ENCODE measurements around the gene SLC6A18.
"Not testable (repeated sequence)": the region's sequence is repeated elsewhere in the genome, so short reads cannot be mapped to it uniquely, and the experiment has no call there.

The SLC6A18 gene

DNA sequence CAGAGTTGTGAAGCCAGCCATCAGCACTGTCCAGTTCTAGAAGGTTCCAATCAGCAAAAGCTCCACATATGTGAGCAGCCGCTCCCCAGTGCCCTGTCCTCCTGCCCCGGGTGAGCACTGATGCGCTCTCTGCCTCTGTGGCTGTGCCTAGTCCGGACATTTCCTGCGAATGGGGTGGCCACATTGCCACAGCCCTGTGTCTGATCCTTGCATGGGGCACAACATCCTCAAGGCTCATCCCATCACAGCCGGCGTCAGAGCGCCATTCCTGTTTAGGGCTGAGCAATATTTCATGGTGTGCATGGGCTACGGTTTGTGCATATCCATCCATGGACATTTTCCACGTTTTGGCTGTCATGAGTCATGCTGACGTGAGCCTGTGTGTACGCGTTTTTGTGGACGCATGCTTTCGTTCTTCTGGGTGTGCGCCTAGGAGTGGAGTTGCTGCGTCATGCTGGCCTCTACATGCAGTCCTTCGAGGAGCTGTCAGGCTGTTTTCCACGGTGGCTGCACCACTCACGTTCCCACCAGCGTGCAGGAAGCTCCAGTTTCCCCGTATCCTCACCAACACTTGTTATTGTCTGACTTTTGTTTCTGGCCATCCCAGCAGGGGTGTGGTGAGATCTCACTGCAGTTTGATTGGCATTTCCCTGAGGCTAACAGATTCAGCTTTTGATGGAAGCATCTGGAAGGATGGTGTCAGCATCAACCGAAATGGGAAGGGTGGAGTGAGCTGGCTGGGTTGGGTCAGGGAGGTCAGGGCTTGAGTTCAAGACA, 9.7 kb upstream of the SLC6A18 start:
- no peak for DNase-seq (ENCODE audit: low read depth)

DNA sequence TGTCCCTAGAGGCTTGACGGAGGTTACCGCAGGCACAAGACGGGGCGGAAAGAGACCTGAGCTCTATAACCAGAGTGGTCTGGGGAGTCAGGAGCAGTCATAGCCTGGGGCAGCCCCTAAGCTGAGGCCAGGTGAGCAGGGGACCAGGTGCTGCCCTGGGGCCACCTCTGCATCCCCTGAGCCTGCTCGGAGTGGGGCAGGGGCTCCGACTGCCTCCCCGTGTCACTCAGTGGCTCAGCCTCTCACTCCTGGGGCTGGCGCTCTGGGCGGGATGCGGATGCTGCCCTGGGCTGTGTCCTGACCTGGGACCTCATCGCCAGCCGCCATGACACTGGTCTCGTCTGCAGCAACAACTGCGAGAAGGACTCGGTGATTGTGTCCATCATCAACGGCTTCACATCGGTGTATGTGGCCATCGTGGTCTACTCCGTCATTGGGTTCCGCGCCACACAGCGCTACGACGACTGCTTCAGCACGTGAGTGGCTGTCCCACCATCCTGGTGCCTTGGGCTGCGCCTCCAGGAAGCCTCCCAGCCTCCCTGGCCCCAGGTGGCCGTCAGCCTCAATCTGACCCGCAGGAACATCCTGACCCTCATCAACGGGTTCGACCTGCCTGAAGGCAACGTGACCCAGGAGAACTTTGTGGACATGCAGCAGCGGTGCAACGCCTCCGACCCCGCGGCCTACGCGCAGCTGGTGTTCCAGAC, 8.8 kb upstream of the SLC6A18 start:
- no peak for DNase-seq (ENCODE audit: low read depth)

DNA sequence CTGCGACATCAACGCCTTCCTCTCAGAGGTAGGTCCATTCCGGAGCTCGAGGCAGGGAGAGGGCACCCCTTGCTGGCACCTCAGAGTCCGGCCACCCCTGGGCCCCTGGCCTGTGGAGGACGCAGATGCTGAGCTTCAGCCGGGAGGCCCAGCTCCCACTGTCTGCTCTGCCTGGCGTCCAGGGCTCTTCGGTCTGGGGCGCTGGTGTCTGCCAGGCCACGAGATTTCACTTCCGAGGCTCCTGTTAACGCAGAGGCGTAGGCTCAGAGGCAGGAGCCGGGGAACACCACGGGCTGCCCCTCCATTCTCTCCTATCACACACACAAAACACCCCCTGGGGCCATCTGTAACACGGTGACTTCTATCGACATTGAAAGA, 8.3 kb upstream of the SLC6A18 start:
- no peak for DNase-seq (ENCODE audit: low read depth)

DNA sequence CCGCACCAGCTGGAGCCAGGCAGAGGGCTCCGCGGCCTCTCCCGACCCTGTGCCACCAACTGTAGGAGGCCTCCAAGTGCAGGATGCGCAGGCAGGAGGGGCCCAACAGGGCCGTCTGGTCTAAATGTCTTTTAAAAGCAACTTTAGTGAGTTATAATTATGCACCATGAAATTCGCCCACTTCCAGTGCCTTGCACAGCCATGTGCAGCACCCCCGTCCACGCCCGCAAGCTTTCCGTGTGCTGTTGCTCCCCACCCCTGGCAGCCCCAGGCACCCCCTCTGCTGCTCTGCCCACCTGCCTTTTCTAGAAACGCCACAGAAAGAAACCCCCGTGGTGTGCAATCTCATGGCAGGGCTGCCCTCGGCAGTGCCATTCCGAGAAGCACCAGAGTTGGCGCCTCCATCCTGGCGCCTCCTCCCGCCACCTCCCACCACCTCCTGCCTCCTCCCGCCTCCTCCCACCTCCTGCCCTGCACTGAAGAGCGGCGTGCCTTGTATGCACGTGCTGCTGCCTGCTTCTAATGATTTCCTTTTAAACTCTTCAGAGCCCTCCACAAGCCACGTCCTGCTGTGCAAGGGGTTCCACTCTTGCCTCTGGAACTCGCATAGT, 7.5 kb upstream of the SLC6A18 start:
- no peak for DNase-seq (ENCODE audit: low read depth)

DNA sequence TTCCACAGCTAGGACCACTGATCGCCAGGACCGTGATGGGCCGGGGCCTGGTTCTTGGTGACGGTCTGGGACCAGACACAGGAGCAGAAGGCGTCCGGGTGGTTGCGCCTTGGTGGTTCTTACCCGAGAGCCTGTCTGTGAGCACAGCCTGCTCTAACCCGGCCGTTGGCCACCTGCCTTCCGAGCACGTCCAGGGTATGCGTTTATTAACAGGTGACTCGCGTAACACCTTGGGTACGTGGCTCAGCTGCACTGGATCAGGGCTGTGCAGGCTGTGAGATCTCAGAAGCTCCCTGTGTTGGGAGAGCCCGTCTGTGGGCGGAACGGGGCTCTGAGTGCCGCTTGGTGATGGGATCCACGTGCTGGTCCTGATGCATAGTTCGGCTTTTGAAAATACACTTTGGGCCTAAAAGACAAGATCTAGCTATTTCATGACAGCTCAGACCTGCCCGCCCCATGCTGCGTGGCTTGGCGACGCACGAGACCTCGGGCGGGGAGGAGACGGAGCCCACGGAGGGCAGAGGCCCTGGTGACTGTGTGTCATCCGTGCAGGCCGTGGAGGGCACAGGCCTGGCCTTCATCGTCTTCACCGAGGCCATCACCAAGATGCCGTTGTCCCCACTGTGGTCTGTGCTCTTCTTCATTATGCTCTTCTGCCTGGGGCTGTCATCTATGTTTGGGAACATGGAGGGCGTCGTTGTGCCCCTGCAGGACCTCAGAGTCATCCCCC, 6.7 kb upstream of the SLC6A18 start:
- no peak for DNase-seq (ENCODE audit: low read depth)

DNA sequence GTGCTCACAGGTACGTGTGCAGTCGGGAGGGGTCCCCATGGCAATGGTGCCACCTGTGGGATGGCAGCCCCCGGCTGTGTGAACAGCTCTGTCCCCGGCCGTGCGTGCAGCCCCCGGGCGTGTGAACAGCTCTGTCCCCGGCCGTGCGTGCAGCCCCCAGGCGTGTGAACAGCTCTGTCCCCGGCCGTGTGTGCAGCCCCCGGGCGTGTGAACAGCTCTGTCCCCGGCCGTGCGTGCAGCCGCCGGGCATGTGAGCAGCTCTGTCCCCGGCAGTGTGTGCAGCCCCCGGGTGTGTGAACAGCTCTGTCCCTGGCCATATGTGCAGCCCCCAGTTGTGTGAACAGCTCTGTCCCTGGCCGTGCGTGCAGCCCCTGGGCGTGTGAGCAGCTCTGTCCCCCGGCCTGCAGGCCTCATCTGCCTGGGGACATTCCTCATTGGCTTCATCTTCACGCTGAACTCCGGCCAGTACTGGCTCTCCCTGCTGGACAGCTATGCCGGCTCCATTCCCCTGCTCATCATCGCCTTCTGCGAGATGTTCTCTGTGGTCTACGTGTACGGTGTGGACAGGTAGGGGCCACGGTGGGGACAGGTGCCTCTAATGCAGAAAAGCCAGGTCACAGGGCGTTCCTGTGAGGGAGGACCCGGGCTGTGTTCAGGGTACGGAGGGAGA, 5.9 kb upstream of the SLC6A18 start:
- DNase-seq (ENCODE audit: low read depth): no peak

DNA sequence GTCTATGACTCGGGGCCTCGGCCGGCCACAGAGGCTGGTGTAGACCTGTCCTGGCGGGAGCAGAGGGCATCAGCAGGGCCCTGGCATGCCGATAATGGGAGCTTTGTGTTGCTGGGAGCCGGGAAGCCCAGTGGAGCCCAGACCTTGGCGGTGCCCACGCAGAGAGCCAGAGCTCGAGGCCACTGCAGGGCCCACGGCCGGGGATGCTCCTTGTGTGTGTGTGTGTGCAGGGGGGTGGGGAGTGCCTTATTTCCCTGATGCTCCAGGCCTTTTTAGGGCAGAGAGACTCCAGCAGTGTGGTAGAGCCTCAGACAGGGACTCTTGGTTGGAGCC, 5.4 kb upstream of the SLC6A18 start:
- no peak for DNase-seq (ENCODE audit: low read depth)

DNA sequence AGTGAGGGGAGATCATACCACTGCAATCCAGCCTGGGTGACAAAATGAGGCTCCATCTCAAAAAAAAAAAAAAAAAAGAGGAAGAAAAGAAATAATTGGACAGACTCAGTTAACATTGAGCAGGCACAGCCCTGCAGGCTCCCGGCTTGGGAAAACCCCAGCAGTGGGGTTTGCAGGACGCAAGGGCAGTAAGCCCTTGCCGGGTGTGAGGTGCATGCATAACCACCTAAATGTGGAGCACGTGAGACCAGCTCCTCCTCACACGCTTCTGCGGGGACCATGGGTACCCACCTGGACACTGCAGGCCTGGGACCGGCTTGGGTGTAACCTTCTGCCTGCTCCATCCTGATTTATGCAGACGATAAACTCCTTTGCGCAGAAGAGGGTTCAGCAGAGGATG, 4.8 kb upstream of the SLC6A18 start:
- DNase-seq (ENCODE audit: low read depth): no peak

DNA sequence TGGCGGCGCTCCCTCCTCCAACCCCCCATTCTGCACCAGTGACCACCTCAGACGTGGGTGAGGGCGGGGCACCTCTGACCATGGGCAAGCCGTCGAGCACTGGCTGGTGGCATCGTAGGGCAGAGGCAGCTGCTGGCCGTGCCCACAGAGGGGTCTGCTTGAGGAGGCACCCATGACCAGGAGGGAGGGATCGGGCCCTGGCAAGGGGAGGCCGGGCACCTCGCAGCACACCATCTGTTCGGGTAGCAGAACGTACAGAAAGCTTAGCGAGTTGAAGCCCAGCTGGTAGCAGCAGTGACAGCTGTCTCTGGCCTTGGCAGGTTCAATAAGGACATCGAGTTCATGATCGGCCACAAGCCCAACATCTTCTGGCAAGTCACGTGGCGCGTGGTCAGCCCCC, 4.3 kb upstream of the SLC6A18 start:
- no peak for DNase-seq (ENCODE audit: low read depth)

DNA sequence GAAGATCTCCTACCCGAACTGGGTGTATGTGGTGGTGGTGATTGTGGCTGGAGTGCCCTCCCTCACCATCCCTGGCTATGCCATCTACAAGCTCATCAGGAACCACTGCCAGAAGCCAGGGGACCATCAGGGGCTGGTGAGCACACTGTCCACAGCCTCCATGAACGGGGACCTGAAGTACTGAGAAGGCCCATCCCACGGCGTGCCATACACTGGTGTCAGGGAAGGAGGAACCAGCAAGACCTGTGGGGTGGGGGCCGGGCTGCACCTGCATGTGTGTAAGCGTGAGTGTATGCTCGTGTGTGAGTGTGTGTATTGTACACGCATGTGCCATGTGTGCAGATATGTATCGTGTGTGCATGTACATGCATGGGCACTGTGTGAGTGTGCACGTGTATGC, 3.5 kb upstream of the SLC6A18 start:
- DNase-seq (ENCODE audit: low read depth): no peak

DNA sequence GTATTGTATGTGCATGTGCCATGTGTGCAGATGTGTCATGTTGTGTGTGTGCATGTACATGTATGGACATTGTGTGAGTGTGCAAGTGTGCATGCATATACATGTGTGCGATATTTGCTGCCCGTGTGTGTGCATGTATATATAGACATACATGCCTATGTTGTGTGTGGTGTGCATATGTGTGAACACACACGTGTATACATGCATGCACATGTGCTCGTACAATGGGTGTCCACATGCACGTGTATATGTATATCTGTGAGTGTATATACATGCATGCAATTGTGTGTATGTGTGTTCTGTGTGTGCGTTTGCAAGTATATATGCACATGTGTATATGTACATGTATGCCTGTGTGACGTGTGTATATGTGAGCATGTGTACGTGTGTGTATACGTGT, 3.0 kb upstream of the SLC6A18 start:
- DNase-seq (ENCODE audit: low read depth): no peak

DNA sequence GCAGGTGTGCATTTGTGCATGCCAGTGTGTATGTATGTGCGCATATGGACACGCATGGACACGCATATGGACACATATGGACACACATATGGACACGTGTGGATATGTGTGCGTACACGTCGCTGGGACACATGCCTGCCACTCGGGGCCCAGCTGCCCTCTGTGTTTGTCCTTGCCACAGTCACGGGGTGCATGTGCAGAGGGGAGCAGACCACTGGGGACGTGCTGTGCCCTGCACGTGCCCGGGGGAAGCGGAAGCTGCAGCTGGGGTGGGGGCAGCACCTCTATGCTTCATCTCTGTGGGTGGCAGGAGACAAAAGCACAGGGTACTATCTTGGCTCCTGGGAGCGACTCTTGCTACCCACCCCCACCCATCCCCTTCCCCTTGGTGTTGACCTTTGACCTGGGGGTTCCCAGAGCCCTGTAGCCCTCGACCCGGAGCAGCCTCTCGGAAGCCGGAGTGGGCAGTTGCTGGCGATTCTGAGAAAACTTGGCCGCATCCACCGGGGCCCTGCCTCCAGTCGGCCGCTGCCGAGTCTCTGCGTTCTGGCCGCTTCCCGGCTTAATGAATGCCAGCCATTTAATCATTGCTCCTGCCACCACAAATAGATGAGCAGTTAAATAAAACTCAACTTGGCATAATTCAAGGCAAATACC, 2.4 kb upstream of the SLC6A18 start:
- DNase-seq (ENCODE audit: low read depth): no peak

DNA sequence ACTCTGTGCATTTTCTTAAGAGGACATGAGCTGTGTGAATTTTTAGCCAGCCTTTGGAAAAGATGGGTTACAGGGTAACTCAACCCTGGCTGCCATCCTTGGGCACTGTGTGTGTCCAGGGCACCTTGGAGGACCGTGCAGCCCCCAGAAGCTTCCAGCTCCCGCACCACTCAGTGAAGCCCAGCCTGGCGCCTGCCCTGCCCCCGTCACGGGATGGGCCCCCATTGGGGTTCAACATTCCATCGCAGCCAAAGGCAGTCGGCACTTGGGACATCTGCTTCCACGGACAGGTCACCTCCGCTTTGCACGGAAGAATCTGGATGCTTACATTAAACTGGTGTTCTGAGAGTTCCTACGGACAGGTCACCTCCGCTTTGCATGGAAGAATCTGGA, 1.9 kb upstream of the SLC6A18 start:
- DNase-seq (ENCODE audit: low read depth): no peak

DNA sequence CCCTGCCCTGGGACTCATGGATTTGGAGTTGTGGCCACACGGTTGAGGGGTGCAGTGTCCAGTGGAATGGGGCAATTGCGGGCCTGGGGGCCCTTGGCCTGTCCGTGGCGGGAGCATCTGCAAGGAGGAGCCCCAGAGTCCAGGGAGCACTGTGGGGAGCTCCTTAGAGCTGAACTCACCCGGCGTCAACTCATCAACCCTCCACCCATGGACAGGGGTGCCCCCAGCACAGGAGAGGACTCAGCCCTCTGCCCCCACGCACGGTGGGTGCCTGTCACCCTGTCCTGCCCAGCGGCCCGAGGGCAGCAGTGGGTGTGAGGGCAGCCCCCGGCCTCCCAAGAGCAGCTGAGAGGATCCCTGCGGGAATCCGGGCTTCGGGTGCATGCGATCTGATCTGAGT, 550 bp upstream of the SLC6A18 start:
- no peak for DNase-seq (ENCODE audit: low read depth)

DNA sequence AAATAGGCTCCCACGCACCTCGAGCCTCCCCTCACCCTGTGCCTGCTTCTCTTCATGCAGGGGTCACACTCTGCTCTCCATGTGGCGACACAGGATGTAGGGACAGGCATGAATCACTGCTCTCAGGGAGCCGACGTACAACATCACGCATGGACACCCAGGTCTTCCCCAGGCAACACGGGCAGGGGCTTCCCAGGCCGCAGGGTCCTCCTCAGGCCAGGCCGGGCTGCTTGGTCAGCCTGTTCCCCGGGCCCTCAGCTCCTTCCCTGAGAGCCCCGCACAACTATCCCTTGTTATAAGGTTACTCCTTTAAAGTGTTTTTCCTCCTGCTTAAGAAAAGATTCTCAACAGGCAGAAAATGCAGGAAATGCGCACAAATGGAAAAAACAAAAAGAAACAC, 1.1 kb downstream of the SLC6A18 start:
- no peak for DNase-seq (ENCODE audit: low read depth)

DNA sequence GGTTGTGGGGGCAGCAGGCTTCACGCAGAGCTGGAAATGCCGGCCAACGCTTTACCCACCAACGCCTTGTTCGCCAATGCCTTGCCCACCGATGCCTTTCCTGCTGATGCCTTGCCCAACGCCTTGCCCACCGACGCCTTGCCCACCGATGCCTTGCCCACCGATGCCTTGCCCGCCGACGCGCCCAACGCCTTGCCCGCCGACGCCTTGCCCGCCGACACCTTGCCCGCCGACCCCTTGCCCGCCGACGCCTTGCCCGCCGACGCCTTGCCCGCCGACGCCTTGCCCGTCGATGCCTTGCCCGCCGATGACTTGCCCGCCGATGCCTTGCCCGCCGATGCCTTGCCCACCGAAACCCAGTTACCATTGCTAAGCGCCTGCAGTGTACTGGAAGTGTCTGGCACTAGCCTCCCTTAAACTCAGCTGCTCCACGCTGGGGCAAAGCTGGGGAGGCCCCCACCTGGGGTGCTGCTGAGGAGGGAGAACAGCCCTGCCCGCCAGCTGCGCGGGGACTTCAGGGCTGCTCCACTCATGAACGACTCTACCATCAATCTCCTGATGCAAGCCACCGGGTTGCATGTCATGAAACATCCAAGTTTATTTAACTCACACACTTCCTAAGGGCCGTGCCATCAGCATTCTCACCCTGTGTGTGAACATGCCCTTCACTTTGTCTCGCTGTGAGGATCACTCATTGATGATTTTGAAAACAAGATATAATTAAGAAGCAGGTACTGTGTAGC, 1.8 kb downstream of the SLC6A18 start:
- no peak for DNase-seq (ENCODE audit: low read depth)

DNA sequence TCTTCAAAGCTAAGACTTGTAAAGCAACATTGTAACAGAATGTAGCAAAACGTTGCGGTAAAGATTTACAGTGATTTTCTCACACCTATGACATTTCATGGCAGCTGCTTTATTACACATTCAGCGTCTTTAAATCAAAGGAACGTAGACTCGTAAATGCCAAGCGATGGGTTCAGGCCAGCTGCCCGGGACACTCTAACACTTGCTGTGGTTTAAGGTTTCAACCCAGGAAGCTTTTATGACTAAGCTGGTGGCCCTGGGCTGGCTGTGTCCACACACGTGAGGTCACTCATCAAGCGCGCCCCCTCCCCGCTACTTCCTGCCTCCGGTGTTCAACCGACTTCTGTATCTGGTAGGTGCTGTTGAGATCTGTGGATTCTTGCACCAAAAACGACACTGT, 2.5 kb downstream of the SLC6A18 start:
- DNase-seq (ENCODE audit: low read depth): no peak

DNA sequence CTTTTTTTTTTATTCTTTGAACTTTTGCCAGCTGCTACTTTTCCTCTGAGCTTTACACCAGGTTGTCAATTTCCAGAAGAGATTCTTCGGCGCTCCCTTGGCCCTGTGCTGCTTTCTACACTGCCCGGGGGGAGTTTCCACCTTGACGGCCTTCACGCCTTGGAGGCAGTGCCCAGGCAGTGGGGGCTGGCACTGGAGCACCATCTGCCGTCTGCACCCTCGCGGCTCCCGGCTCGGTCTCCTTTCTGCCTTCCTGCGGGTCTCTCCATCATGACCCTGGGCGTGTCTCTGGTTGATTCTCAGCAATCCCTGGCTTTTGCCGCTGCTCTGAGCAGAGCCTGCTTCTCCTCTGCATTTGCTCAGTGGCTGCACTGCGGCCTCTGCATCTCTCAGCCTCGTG, 2.9 kb downstream of the SLC6A18 start:
- no peak for DNase-seq (ENCODE audit: low read depth)

DNA sequence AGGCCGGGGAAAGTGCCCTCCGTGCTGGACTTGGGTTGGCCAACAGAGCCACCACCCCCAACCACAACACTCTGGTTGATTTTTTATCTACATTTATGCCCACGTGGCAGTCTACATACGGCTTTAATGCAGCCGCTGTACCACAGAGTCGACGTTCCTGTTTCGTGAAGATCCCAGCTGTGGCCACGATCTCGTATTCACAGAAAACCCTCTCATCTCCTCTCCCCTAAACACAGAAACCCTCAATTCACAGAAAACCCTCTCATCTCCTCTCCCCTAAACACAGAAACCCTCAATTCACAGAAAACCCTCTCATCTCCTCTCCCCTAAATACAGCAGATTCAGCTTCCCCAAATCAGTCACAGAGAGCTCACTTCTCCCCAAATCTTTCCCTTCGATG, 3.8 kb downstream of the SLC6A18 start:
- DNase-seq (ENCODE audit: low read depth): not testable (repeated sequence)

DNA sequence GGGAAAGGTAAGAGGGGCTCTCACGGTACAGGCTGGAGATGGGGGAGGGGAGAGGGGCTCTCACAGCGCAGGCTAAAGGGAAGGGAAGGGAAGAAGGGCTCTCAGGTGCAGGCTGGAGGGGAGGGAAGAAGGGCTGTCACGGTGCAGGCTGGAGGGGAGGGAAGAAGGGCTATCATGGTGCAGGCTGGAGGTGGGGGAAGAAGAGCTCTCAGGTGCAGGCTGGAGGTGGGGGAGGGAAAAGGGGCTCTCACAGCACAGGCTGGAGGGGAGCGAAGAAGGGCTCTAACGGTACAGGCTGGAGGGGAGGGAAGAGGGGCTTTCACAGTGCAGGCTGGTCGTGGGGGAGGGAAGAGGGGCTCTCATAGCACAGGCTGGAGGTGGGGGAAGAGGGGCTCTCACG, 4.6 kb downstream of the SLC6A18 start:
- no peak for DNase-seq (ENCODE audit: low read depth)

DNA sequence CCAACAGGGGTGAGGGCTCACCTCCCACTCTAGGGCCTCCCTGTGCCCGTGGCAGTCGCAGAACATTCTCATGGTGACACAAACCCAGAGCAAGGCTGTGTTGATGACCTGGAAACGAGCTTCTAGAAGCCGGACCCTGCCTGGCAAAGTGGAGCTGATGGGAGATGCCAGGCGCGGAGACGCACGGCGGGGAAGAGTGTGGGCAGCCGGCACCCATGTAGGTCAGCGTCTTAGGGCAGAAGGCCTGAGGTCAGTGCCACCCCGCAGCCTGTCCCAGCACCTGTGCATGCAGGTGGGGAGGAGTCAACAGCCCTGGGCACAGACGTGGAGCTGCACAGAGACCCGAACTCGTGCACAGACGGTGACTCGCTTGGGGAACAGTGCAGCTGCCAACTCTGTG, 5.4 kb downstream of the SLC6A18 start:
- DNase-seq (ENCODE audit: low read depth): no peak
